Smooth muscle cell (in vitro differentiated cells): ENCODE measurements around the gene DNER. TPM values are rescaled to one million over a fixed set of nuclear protein-coding genes. Genes with fewer than 3 reads are reported as not detected.
"Not testable (repeated sequence)": the region's sequence is repeated elsewhere in the genome, so short reads cannot be mapped to it uniquely, and the experiment has no call there.

Source experiments
- DNase-seq: peaks from one replicate; lab custom pipeline; 2025; ENCODE audit not compliant: unreplicated experiment; lab: John Stamatoyannopoulos, UW
- H2AFZ ChIP-seq: fragments of 200-600 bp; sonication (generic); 2 replicates; pipeline ENCODE4 v1.6.0; 2016; ENCODE audit warnings: antibody characterized with exemption, low read depth, mild to moderate bottlenecking
- H3F3A ChIP-seq: fragments of 200-600 bp; sonication (generic); 2 replicates; pipeline ENCODE4 v1.6.0; 2017; ENCODE audit warnings: antibody characterized with exemption, low read depth
- H3K27ac ChIP-seq: fragments of 200-600 bp; sonication (generic); 2 replicates; pipeline ENCODE4 v1.5.1; 2016; ENCODE audit warnings: low read depth, mild to moderate bottlenecking
- H3K27me3 ChIP-seq: fragments of 200-600 bp; sonication (generic); 2 replicates; pipeline ENCODE4 v1.6.1; 2016; ENCODE audit warnings: low read depth, mild to moderate bottlenecking
- H3K36me3 ChIP-seq: fragments of 200-600 bp; sonication (generic); 2 replicates; pipeline ENCODE4 v1.5.1; 2016; ENCODE audit warnings: low read depth
- H3K4me1 ChIP-seq: fragments of 200-600 bp; sonication (generic); 2 replicates; pipeline ENCODE4 v1.5.1; 2016; ENCODE audit warnings: low read depth
- H3K4me2 ChIP-seq: fragments of 200-600 bp; sonication (generic); 2 replicates; pipeline ENCODE4 v1.6.0; 2016; ENCODE audit warnings: mild to moderate bottlenecking
- H3K4me3 ChIP-seq: fragments of 200-600 bp; sonication (generic); 2 replicates; pipeline ENCODE4 v1.5.1; 2016; ENCODE audit warnings: mild to moderate bottlenecking
- H3K79me2 ChIP-seq: fragments of 200-600 bp; sonication (generic); 2 replicates; pipeline ENCODE4 v1.6.0; 2016; ENCODE audit warnings: low read depth, mild to moderate bottlenecking
- H3K9ac ChIP-seq: fragments of 200-600 bp; sonication (generic); 2 replicates; pipeline ENCODE4 v1.6.0; 2016; ENCODE audit warnings: low read depth
- H3K9me3 ChIP-seq: fragments of 200-600 bp; sonication (generic); replicated peaks from 2 replicates; pipeline ENCODE4 v1.5.1; 2016; ENCODE audit warnings: low read depth
- H4K20me1 ChIP-seq: fragments of 200-600 bp; sonication (generic); 2 replicates; pipeline ENCODE4 v1.6.0; 2016; ENCODE audit warnings: low read depth
- WGBS: methylation state at CpG from one replicate; pipeline ENCODE4 v1.1.7; 2016; ENCODE audit warnings: low lambda C conversion rate; 5-methylcytosine and 5-hydroxymethylcytosine counted together
- polyA plus RNA-seq: library from polyadenylated mRNA; unstranded; fragments of >200 nt; fragmentation: Nextera tagmentation; extraction: Ambion mirVana; gene quantifications from 2 replicates; pipeline ENCODE4 v1.2.1, GENCODE V29; 2016
- total RNA-seq: library from RNA; depleted of rRNA; stranded (reverse); fragments of >200 nt; gene quantifications from 2 replicates; pipeline ENCODE4 v1.2.3, GENCODE V29; 2014
- TF ChIP-seq, protein P1 (sequence below): fragments of 200-600 bp; sonication (generic); IDR thresholded peaks from 2 replicates; pipeline ENCODE4 v1.5.1; 2017; ENCODE audit warnings: borderline replicate concordance, mild to moderate bottlenecking, antibody characterized with exemption; ENCODE audit not compliant: insufficient read depth, poor library complexity, severe bottlenecking

DNER gene
- total and polyA plus RNA-seq, 2 experiments from 2014 or later: 0.31 to 0.61 TPM

DNA sequence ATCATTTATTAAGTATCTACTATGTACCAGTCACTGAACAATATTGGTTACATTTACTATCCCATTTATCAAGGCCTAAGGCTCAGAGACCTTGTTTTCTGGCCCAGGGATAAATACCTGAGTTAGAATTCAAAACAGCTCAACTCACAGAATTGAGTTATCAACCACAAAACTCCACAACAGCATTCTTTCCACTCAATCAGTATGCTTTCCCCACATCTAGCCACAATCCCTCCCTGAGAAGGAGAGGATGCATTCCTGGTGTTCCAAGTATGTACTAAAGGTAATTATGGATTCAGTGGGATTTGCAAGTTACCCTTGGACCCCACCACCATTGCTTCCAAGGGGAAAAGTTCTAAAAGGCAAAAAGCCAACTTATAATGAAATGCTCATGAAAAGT lies 339.1 kb downstream of the DNER start:
- TF ChIP-seq, protein P1, sequence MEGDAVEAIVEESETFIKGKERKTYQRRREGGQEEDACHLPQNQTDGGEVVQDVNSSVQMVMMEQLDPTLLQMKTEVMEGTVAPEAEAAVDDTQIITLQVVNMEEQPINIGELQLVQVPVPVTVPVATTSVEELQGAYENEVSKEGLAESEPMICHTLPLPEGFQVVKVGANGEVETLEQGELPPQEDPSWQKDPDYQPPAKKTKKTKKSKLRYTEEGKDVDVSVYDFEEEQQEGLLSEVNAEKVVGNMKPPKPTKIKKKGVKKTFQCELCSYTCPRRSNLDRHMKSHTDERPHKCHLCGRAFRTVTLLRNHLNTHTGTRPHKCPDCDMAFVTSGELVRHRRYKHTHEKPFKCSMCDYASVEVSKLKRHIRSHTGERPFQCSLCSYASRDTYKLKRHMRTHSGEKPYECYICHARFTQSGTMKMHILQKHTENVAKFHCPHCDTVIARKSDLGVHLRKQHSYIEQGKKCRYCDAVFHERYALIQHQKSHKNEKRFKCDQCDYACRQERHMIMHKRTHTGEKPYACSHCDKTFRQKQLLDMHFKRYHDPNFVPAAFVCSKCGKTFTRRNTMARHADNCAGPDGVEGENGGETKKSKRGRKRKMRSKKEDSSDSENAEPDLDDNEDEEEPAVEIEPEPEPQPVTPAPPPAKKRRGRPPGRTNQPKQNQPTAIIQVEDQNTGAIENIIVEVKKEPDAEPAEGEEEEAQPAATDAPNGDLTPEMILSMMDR: no peak
- Histone ChIP-seq H3K27ac (no peak overlapping the region), H3F3A (no peaks in the 10 kb centered on the region), H2AFZ (no peak overlapping the region), H3K36me3 (no peaks in the 10 kb centered on the region), H3K27me3 (no peaks in the 10 kb centered on the region), H3K9ac (no peak overlapping the region), H4K20me1 (no peaks in the 10 kb centered on the region), H3K9me3 (no peaks in the 10 kb centered on the region), H3K4me2 (no peak overlapping the region), H3K4me3 (no peak overlapping the region), H3K4me1 (no peaks in the 10 kb centered on the region), H3K79me2 (no peaks in the 10 kb centered on the region)
- DNase-seq: no peak

DNA sequence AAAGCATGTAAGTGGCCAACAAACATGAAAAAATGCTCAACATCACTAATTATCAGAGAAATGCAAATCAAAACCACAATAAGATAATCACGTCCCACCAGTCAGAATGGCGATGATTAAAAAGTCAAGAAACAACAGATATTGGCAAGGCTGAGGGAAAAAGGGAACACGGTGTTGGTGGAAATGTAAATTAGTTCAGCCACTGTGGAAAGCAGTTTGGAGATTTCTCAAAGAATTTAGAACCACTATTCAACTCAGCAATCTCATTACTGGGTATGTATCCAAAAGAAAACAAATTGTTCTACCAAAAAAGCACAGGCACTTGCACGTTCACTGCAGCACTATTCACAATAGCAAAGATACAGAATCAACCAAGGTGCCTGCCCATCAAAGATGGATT lies 341.0 kb downstream of the DNER start:
- not testable (repeated sequence) for H3K36me3 ChIP-seq, DNase-seq, H3K79me2 ChIP-seq, H3K27ac ChIP-seq, H2AFZ ChIP-seq, H3F3A ChIP-seq, H4K20me1 ChIP-seq, H3K4me2 ChIP-seq, H3K27me3 ChIP-seq, H3K4me1 ChIP-seq, H3K9me3 ChIP-seq, H3K9ac ChIP-seq, H3K4me3 ChIP-seq
- 92% methylated on average over 4 of the region's 4 CpGs for WGBS

DNA sequence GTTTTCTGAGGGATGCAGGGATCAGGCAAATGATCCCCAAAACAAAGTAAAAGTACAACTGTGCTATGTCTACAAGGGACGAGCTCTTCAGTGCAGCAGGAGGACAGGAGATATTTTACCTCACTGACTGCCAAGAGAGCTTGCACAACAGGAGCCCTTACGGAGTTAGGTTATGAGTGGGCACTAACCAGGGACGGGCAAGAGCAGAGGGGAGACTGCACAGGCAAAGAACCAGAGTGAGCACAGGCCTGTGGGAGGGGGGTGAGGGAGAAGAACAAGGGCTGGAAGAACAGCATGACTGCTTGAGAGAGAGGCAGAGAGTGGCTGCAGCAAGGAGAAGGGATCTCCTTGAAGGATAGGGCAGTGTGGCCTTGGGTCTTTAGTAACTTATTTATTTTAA lies 342.1 kb downstream of the DNER start:
- no peaks in the 10 kb centered on the region for H3K79me2 ChIP-seq
- H4K20me1 ChIP-seq: no peaks in the 10 kb centered on the region
- H3K9ac ChIP-seq: no peak overlapping the region
- TF ChIP-seq, protein P1: no peak
- no peaks in the 10 kb centered on the region for H3F3A ChIP-seq
- peaks cover 6% of the 10 kb centered on the region for H3K9me3 ChIP-seq
- WGBS: 86% methylated on average over 3 of the region's 3 CpGs
- DNase-seq: no peak
- H3K4me3 ChIP-seq: no peak overlapping the region
- H3K36me3 ChIP-seq: no peaks in the 10 kb centered on the region
- H2AFZ ChIP-seq: no peak overlapping the region
- H3K27ac ChIP-seq: no peak overlapping the region
- H3K4me1 ChIP-seq: no peaks in the 10 kb centered on the region
- H3K4me2 ChIP-seq: no peak overlapping the region
- H3K27me3 ChIP-seq: no peaks in the 10 kb centered on the region

DNA sequence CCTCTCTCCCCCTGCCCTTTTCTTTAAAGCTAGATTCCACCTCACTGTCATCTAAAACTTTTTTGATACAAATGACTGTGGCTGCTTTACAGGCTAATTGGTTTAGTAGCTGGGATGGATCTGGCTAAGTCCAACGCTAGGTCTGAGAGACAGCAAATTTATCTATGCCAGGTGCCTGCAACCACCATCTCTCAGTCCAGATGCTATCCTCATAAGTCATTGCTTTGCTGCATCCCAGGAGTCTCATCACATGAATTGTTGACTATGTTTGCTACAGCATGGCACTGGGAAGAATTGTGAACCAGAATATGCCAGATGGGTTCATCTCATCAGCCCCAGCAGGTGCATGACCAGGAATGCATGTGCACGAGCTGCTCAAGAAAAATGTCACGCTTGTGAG lies 343.3 kb downstream of the DNER start:
- no peaks in the 10 kb centered on the region for H3K4me1 ChIP-seq
- H3K79me2 ChIP-seq: no peaks in the 10 kb centered on the region
- no peaks in the 10 kb centered on the region for H3K36me3 ChIP-seq
- H3K27me3 ChIP-seq: no peaks in the 10 kb centered on the region
- H3K9ac ChIP-seq: no peak overlapping the region
- H3K4me3 ChIP-seq: no peak overlapping the region
- no peaks in the 10 kb centered on the region for H4K20me1 ChIP-seq
- H3K4me2 ChIP-seq: no peak overlapping the region
- WGBS: 87% methylated on average over 3 of the region's 3 CpGs
- H3F3A ChIP-seq: no peaks in the 10 kb centered on the region
- TF ChIP-seq, protein P1: no peak
- peaks cover 6% of the 10 kb centered on the region for H3K9me3 ChIP-seq
- no peak for DNase-seq
- no peak overlapping the region for H2AFZ ChIP-seq
- H3K27ac ChIP-seq: no peak overlapping the region
